Ishikawa (cell line): ENCODE results near the gene METTL9.

Source experiments
- CEBPB ChIP-seq: IDR thresholded peaks from 2 replicates; pipeline ENCODE4 v1.6.1; 2012
- CREB1 ChIP-seq: IDR thresholded peaks from 2 replicates; pipeline ENCODE4 v1.6.1; 2012; ENCODE audit warnings: low read depth
- EP300 ChIP-seq: IDR thresholded peaks from 2 replicates; pipeline ENCODE4 v1.6.1; 2012; ENCODE audit warnings: borderline replicate concordance
- FOXM1 ChIP-seq: IDR thresholded peaks from 2 replicates; pipeline ENCODE4 v1.6.1; 2012; ENCODE audit warnings: low read depth, borderline replicate concordance
- NFIC ChIP-seq: IDR thresholded peaks from 2 replicates; pipeline ENCODE4 v1.6.1; 2012
- RAD21 ChIP-seq: IDR thresholded peaks from 2 replicates; pipeline ENCODE4 v1.6.1; 2012; ENCODE audit warnings: low read depth
- TAF1 ChIP-seq: IDR thresholded peaks from 2 replicates; pipeline ENCODE4 v1.6.1; 2012; ENCODE audit warnings: low read depth, mild to moderate bottlenecking
- TCF12 ChIP-seq: IDR thresholded peaks from 2 replicates; pipeline ENCODE4 v1.6.1; 2012; ENCODE audit warnings: low read depth
- TEAD4 ChIP-seq: IDR thresholded peaks from 2 replicates; pipeline ENCODE4 v1.6.1; 2012
- YY1 ChIP-seq: IDR thresholded peaks from 2 replicates; pipeline ENCODE4 v1.6.1; 2012; ENCODE audit warnings: low read depth
- ZBTB7A ChIP-seq: IDR thresholded peaks from 2 replicates; pipeline ENCODE4 v1.6.1; 2012; ENCODE audit warnings: low read depth
- TF ChIP-seq, protein P1 (sequence below): IDR thresholded peaks from 2 replicates; pipeline ENCODE4 v1.6.1; 2012; ENCODE audit warnings: low read depth, mild to moderate bottlenecking
- TF ChIP-seq, protein P2 (sequence below): IDR thresholded peaks from 2 replicates; pipeline ENCODE4 v1.6.1; 2012
- TF ChIP-seq, protein P3 (sequence below): IDR thresholded peaks from 2 replicates; pipeline ENCODE4 v1.6.1; 2012

GRCh38 chr16:21608639-21609328 is 9.4 kb downstream of the METTL9 start:
- TF ChIP-seq RAD21 (no peak), EP300 (no peak), YY1 (no peak), CREB1 (no peak), TCF12 (no peak), CEBPB (no peak), TEAD4 (no peak), TAF1 (no peak), ZBTB7A (no peak), NFIC (no peak), FOXM1 (no peak)
- TF ChIP-seq, protein P1, sequence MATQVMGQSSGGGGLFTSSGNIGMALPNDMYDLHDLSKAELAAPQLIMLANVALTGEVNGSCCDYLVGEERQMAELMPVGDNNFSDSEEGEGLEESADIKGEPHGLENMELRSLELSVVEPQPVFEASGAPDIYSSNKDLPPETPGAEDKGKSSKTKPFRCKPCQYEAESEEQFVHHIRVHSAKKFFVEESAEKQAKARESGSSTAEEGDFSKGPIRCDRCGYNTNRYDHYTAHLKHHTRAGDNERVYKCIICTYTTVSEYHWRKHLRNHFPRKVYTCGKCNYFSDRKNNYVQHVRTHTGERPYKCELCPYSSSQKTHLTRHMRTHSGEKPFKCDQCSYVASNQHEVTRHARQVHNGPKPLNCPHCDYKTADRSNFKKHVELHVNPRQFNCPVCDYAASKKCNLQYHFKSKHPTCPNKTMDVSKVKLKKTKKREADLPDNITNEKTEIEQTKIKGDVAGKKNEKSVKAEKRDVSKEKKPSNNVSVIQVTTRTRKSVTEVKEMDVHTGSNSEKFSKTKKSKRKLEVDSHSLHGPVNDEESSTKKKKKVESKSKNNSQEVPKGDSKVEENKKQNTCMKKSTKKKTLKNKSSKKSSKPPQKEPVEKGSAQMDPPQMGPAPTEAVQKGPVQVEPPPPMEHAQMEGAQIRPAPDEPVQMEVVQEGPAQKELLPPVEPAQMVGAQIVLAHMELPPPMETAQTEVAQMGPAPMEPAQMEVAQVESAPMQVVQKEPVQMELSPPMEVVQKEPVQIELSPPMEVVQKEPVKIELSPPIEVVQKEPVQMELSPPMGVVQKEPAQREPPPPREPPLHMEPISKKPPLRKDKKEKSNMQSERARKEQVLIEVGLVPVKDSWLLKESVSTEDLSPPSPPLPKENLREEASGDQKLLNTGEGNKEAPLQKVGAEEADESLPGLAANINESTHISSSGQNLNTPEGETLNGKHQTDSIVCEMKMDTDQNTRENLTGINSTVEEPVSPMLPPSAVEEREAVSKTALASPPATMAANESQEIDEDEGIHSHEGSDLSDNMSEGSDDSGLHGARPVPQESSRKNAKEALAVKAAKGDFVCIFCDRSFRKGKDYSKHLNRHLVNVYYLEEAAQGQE = no peak
- TF ChIP-seq, protein P2, sequence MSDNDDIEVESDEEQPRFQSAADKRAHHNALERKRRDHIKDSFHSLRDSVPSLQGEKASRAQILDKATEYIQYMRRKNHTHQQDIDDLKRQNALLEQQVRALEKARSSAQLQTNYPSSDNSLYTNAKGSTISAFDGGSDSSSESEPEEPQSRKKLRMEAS = no peak
- TF ChIP-seq, protein P3, sequence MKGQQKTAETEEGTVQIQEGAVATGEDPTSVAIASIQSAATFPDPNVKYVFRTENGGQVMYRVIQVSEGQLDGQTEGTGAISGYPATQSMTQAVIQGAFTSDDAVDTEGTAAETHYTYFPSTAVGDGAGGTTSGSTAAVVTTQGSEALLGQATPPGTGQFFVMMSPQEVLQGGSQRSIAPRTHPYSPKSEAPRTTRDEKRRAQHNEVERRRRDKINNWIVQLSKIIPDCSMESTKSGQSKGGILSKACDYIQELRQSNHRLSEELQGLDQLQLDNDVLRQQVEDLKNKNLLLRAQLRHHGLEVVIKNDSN = no peak
